GM10266 (cell line): ENCODE data around the gene NIPA2.

ENCODE experiments used
- DNase-seq: peaks from one replicate; pipeline ENCODE4 v3.0.0; 2012; ENCODE audit errors: extremely low spot score
- CTCF ChIP-seq: IDR thresholded peaks from 2 replicates; pipeline ENCODE4 v1.5.1; 2012; ENCODE audit warnings: mild to moderate bottlenecking, low read depth; ENCODE audit not compliant: control insufficient read depth, insufficient read depth; ENCODE audit errors: missing control alignments

NIPA2 gene

GRCh38 chr15:22855791-22856190 is 17.3 kb downstream of the NIPA2 start:
- TF ChIP-seq CTCF: no peak
- DNase-seq: no peak

GRCh38 chr15:22856659-22857058 is 18.2 kb downstream of the NIPA2 start:
- no peak for DNase-seq
- TF ChIP-seq CTCF: no peak

GRCh38 chr15:22861161-22861560 is 22.7 kb downstream of the NIPA2 start:
- no peak for TF ChIP-seq CTCF
- DNase-seq: no peak

- TF ChIP-seq CTCF: no peak
- DNase-seq: no peak
Observed at GRCh38 chr15:22863356-22863755, 24.9 kb downstream of the NIPA2 start.

- TF ChIP-seq CTCF: no peak
Observed at GRCh38 chr15:22866079-22866478, 27.6 kb downstream of the NIPA2 start.

GRCh38 chr15:22867886-22868285 is 29.4 kb downstream of the NIPA2 start:
- TF ChIP-seq CTCF: no peak
- no peak for DNase-seq

More at GRCh38 chr15:22866079-22866478, 27.6 kb downstream of the NIPA2 start:
- no peak for DNase-seq

- TF ChIP-seq CTCF: no peak
- DNase-seq: no peak
Observed at GRCh38 chr15:22868495-22868894, 30.0 kb downstream of the NIPA2 start.
